NB4 (cell line): Measurements from ENCODE around the gene ADAM23.

Source experiments
- DNase-seq: peaks from one replicate; pipeline ENCODE4 v3.0.0; 2010; ENCODE audit warnings: low read depth
- H3K4me3 ChIP-seq: one replicate; pipeline ENCODE4 v1.5.1; 2011; ENCODE audit warnings: mild to moderate bottlenecking, low read depth, low read length, moderate library complexity
- MYC ChIP-seq: IDR thresholded peaks from 2 replicates; pipeline ENCODE4 v1.6.1; 2011; ENCODE audit warnings: low read depth, low read length
- POLR2A ChIP-seq: IDR thresholded peaks from 2 replicates; pipeline ENCODE4 v1.6.1; 2011; ENCODE audit warnings: mild to moderate bottlenecking; ENCODE audit not compliant: insufficient read length; ENCODE audit errors: extremely low read depth
- TF ChIP-seq, protein P1 (sequence below): IDR thresholded peaks from one replicate; pipeline ENCODE4 v1.5.1; 2012; ENCODE audit warnings: low read depth, low read length
- TF ChIP-seq, protein P2 (sequence below): IDR thresholded peaks from 2 replicates; pipeline ENCODE4 v1.6.1; 2011; ENCODE audit warnings: low read depth, low read length

Gene ADAM23

DNA sequence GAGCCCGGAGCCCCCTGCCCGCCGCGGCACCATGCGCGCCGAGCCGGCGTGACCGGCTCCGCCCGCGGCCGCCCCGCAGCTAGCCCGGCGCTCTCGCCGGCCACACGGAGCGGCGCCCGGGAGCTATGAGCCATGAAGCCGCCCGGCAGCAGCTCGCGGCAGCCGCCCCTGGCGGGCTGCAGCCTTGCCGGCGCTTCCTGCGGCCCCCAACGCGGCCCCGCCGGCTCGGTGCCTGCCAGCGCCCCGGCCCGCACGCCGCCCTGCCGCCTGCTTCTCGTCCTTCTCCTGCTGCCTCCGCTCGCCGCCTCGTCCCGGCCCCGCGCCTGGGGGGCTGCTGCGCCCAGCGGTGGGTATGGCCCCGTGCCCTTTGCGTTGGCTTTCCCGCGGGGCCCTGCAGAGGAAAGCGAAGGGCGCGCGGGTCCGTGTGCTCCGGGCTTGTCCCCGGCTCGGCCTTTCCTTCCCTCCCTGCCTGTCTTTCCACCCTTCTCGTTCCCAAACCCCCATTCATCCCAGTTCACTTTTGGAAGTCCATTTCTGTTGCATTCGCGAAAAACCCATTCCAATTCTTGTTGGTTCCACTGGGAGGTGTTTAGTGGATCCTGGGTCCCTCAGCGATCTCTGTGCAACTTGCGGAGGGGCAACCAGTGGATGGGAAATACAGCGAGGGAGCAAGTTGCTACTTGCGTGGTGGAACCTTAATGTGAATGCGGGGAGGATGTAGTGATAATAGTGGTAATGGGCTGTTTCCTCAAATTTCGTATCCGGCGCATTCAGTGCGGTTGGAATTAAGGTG lies 599 bp downstream of the ADAM23 start:
- no peak overlapping the region for H3K4me3 ChIP-seq
- TF ChIP-seq MYC (no peak), POLR2A (no peak)
- TF ChIP-seq, protein P1, sequence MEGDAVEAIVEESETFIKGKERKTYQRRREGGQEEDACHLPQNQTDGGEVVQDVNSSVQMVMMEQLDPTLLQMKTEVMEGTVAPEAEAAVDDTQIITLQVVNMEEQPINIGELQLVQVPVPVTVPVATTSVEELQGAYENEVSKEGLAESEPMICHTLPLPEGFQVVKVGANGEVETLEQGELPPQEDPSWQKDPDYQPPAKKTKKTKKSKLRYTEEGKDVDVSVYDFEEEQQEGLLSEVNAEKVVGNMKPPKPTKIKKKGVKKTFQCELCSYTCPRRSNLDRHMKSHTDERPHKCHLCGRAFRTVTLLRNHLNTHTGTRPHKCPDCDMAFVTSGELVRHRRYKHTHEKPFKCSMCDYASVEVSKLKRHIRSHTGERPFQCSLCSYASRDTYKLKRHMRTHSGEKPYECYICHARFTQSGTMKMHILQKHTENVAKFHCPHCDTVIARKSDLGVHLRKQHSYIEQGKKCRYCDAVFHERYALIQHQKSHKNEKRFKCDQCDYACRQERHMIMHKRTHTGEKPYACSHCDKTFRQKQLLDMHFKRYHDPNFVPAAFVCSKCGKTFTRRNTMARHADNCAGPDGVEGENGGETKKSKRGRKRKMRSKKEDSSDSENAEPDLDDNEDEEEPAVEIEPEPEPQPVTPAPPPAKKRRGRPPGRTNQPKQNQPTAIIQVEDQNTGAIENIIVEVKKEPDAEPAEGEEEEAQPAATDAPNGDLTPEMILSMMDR = no peak
- TF ChIP-seq, protein P2, sequence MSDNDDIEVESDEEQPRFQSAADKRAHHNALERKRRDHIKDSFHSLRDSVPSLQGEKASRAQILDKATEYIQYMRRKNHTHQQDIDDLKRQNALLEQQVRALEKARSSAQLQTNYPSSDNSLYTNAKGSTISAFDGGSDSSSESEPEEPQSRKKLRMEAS = no peak
- DNase-seq = peak; percentile 33

DNA sequence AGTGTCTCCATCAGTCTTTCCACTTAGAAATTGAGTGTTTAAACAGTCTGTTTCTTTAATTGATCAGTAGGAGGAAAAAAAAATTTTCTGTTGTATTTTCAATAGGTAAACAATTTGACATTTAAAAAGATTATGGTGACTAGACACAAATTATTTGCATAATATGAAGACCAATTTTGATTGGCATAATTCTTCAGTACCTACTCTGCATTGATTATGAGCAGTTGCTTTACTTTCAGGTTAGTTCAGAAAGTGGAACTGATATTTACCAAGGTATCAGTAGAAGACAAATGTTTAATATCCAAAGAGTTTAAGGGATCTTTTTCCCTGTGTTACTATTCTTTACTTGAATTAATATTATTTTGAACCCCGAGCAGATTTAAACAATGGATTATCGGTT lies 2.6 kb downstream of the ADAM23 start:
- DNase-seq = no peak
- no peak overlapping the region for H3K4me3 ChIP-seq
- TF ChIP-seq, protein P2 = no peak
- TF ChIP-seq MYC (no peak), POLR2A (no peak)
- TF ChIP-seq, protein P1 = no peak

DNA sequence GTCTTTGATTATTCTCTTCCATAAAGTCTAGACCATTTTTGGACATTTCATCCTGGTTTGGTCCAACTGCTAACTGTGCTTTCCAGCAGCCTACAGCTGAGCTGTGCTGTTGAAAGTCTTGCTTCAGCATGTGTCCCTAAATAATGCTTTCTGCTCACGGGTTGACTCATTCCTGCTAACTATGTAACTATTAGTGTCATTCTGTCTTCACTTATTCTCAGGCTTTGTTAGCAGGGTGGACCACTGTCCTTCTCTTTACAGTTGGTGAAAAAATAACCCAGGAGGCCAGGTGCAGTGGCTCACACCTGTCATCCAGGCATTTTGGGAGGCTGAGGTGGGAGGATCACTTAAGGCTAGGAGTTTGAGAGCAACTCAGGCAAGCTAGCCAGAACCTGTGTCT lies 8.9 kb downstream of the ADAM23 start:
- no peak overlapping the region for H3K4me3 ChIP-seq
- TF ChIP-seq, protein P1 = no peak
- no peak for TF ChIP-seq POLR2A
- TF ChIP-seq, protein P2 = no peak
- TF ChIP-seq MYC = no peak
- DNase-seq = no peak

DNA sequence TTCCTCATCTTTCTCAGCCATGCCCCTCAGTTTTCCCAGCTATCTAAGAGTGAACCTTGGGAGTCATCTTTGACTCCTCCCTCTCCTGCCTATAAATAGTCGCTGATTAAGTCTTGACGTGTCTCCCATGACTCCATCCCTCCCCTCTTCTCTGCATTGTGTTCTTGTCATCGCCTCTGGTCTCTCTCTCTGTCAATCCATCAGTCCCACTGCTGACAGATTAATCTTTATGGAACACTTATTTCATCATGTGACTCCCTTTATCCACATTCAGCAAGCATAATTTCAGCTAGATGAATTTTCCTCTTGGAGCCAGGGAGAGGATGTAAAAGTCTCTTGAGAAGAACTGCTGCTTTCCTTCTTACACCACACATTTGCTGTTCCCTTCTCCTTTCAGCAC lies 9.4 kb downstream of the ADAM23 start:
- no peak overlapping the region for H3K4me3 ChIP-seq
- TF ChIP-seq, protein P1 = no peak
- TF ChIP-seq POLR2A = no peak
- TF ChIP-seq MYC = no peak
- TF ChIP-seq, protein P2 = no peak
- no peak for DNase-seq

DNA sequence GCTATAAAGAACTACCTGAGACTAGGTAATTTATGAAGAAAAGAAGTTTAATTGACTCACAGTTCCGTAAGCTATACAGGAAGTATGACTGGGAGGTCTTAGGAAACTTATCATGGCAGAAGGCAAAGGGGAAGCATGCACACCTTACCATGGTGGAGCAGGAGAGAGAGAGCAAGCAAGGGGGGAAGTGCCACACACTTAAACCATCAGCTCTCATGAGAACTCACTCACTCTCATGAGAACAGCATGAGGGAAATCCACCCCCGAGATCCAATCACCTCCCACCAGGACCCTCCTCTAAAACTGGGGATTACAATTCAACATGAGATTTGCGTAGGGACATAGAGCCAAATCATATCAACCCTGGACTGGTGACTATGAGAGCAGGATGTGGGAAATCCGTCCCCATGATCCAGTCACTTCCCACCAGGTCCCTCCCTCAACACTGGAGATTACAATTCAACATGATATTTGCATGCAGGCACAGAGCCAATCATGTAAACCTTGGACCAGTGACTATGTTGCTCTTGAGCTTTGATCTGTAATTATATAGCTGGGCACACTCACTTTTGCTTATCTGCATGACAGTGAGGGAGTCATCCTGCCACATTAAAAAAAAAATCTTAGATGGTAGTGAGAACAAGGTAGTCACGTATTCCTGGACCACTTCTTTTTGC lies 12.9 kb downstream of the ADAM23 start:
- H3K4me3 ChIP-seq = no peak overlapping the region
- TF ChIP-seq POLR2A = no peak
- no peak for TF ChIP-seq MYC
- TF ChIP-seq, protein P2 = no peak
- DNase-seq = no peak

DNA sequence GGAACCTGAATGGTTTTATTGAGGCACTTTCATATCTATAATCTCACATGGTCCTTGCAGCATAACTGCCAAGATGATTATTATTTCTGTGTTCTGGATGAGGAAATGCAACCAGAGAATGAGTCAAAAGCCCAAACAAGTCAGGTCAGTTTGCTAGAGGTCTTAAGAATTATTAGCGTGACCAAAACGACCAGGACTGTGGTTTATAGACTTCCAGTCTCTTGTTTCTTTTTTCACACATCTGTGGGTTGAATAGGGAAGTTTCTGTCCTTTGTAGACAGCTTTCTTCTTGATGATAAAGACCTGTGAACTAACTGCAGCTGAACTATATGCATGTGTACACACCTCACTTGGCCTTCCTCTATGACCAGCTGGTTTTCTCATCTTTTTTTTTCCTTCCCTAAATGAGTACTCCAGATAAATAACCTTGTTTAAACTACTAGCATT lies 13.9 kb downstream of the ADAM23 start:
- DNase-seq = peak; percentile 47
- TF ChIP-seq, protein P2 = 0 out of 2 replicates have a peak, but pooled peaks have one; percentile 15
- TF ChIP-seq POLR2A (no peak), MYC (no peak)
- TF ChIP-seq, protein P1 = no peak
- H3K4me3 ChIP-seq = no peak overlapping the region
